ENCODE measurements around the gene HTRA3. TPM values are rescaled to one million over a fixed set of nuclear protein-coding genes. Genes with fewer than 3 reads are reported as not detected.
A peak's percentile ranks its signal among the peaks of the same experiment; 100 is the strongest.

The HTRA3 gene
- total and polyA plus RNA-seq, 8 donors: 0.56 to 15.6 (median 2.7) TPM

- H3K27me3 ChIP-seq: no peaks in the 10 kb centered on the region
- 88 to 93% methylated on average over 24 of the region's 24 CpGs for WGBS, 2 donors
- DNase-seq (peak in 1 of 6 donors; percentile 74), FAIRE-seq (no peak), ATAC-seq (no peak)
- intact Hi-C loops (cut with DNase I): no loop called here
- no peaks in the 10 kb centered on the region for H3K9me3 ChIP-seq
- no peak overlapping the region for H3K27ac ChIP-seq
- H3K4me1 ChIP-seq: no peaks in the 10 kb centered on the region
- no peak for TF ChIP-seq CTCF (IDR thresholded peaks at IDR 0.05)
- H3K36me3 ChIP-seq: peaks cover 0 to 26% (median 8%) of the 10 kb centered on the region in 3 donors
- H3K4me3 ChIP-seq: no peak overlapping the region
Measured at GRCh38 chr4:8236106-8236919, 33.2 kb upstream of the HTRA3 start.

- H3K36me3 ChIP-seq: peaks cover 0 to 26% (median 8%) of the 10 kb centered on the region in 3 donors
- H3K4me1 ChIP-seq: no peaks in the 10 kb centered on the region
- FAIRE-seq (no peak), DNase-seq (peak in 1 of 6 donors; percentile 55), ATAC-seq (no peak)
- no peak overlapping the region for H3K4me3 ChIP-seq
- H3K27ac ChIP-seq: no peak overlapping the region
- intact Hi-C loops (cut with DNase I): no loop called here
- H3K27me3 ChIP-seq: no peaks in the 10 kb centered on the region
- TF ChIP-seq CTCF (IDR thresholded peaks at IDR 0.05): no peak
- 91 to 96% methylated on average over 9 of the region's 9 CpGs for WGBS, 2 donors
- H3K9me3 ChIP-seq: no peaks in the 10 kb centered on the region
Measured at GRCh38 chr4:8236920-8237195, 32.7 kb upstream of the HTRA3 start.

- no peak for TF ChIP-seq CTCF (IDR thresholded peaks at IDR 0.05)
Measured at GRCh38 chr4:8237256-8237989, 32.1 kb upstream of the HTRA3 start.

GRCh38 chr4:8238036-8238511, 31.5 kb upstream of the HTRA3 start:
- H3K9me3 ChIP-seq: no peaks in the 10 kb centered on the region
- no peak overlapping the region for H3K4me3 ChIP-seq
- no peaks in the 10 kb centered on the region for H3K4me1 ChIP-seq
- DNase-seq (peak in 1 of 6 donors; percentile 76), ATAC-seq (peak in 1 of 4 donors; percentile 21), FAIRE-seq (no peak)
- TF ChIP-seq CTCF (IDR thresholded peaks at IDR 0.05): no peak
- H3K36me3 ChIP-seq: peaks cover 0 to 21% (median 8%) of the 10 kb centered on the region in 3 donors
- H3K27me3 ChIP-seq: no peaks in the 10 kb centered on the region
- H3K27ac ChIP-seq: no peak overlapping the region
- intact Hi-C loops (cut with DNase I): no loop called here
- WGBS, 2 donors: 79 to 82% methylated on average over 14 of the region's 14 CpGs

More at GRCh38 chr4:8237256-8237989, 32.1 kb upstream of the HTRA3 start:
- no peaks in the 10 kb centered on the region for H3K4me1 ChIP-seq
- FAIRE-seq: no peak
- intact Hi-C loops (cut with DNase I): no loop called here
- ATAC-seq: no peak
- H3K27ac ChIP-seq: no peak overlapping the region
- DNase-seq: peak in 1 of 6 donors; percentile 69
- peaks cover 0 to 26% (median 8%) of the 10 kb centered on the region in 3 donors for H3K36me3 ChIP-seq
- no peaks in the 10 kb centered on the region for H3K9me3 ChIP-seq
- no peaks in the 10 kb centered on the region for H3K27me3 ChIP-seq
- no peak overlapping the region for H3K4me3 ChIP-seq
- WGBS, 2 donors: 91 to 93% methylated on average over 27 to 29 of the region's 29 CpGs
